ENCODE measurements around the gene IGFBP2. TPM values are rescaled to one million over a fixed set of nuclear protein-coding genes. Genes with fewer than 3 reads are reported as not detected.
A peak's percentile ranks its signal among the peaks of the same experiment; 100 is the strongest.

IGFBP2 gene
- total RNA-seq, 1 donor from 2014 or later = 136 TPM

GRCh38 chr2:216660496-216660895, 27.3 kb downstream of the IGFBP2 start:
- intact Hi-C loops (cut with micrococcal nuclease) = no loop called here
- Histone ChIP-seq H3K27me3 (ENCODE audit: low read depth) (no peaks in the 10 kb centered on the region), H3K36me3 (peaks cover 5% of the 10 kb centered on the region), H3K4me3 (no peak overlapping the region), H3K27ac (replicated peaks) (no peak overlapping the region), H3K4me1 (peaks cover 13% of the 10 kb centered on the region), H3K9me3 (replicated peaks) (no peaks in the 10 kb centered on the region)
- DNase-seq = no peak
- TF ChIP-seq CTCF (IDR thresholded peaks at IDR 0.05; ENCODE audit: borderline replicate concordance) = no peak

- intact Hi-C loops (cut with micrococcal nuclease) = no loop called here
- Histone ChIP-seq H3K4me3 (no peak overlapping the region), H3K27me3 (ENCODE audit: low read depth) (no peaks in the 10 kb centered on the region), H3K4me1 (peaks cover 18% of the 10 kb centered on the region), H3K9me3 (replicated peaks) (no peaks in the 10 kb centered on the region), H3K36me3 (peaks cover 5% of the 10 kb centered on the region), H3K27ac (replicated peaks) (no peak overlapping the region)
- no peak for TF ChIP-seq CTCF (IDR thresholded peaks at IDR 0.05; ENCODE audit: borderline replicate concordance)
- no peak for DNase-seq
Measured at GRCh38 chr2:216661051-216661450, 27.8 kb downstream of the IGFBP2 start.

- no peak for DNase-seq
- H3K4me1 ChIP-seq = peaks cover 23% of the 10 kb centered on the region
- no peaks in the 10 kb centered on the region for H3K9me3 ChIP-seq (replicated peaks)
- intact Hi-C loops (cut with micrococcal nuclease) = no loop called here
- H3K36me3 ChIP-seq = peaks cover 5% of the 10 kb centered on the region
- H3K4me3 ChIP-seq = no peak overlapping the region
- H3K27ac ChIP-seq (replicated peaks) = no peak overlapping the region
- peak; percentile 37 for TF ChIP-seq CTCF (IDR thresholded peaks at IDR 0.05; ENCODE audit: borderline replicate concordance)
- H3K27me3 ChIP-seq (ENCODE audit: low read depth) = no peaks in the 10 kb centered on the region
Measured at GRCh38 chr2:216661639-216662375, 28.6 kb downstream of the IGFBP2 start.

GRCh38 chr2:216663106-216663505, 29.9 kb downstream of the IGFBP2 start:
- Histone ChIP-seq H3K27me3 (ENCODE audit: low read depth) (no peaks in the 10 kb centered on the region), H3K4me3 (no peak overlapping the region), H3K36me3 (peaks cover 5% of the 10 kb centered on the region), H3K27ac (replicated peaks) (no peak overlapping the region), H3K4me1 (peaks cover 23% of the 10 kb centered on the region), H3K9me3 (replicated peaks) (no peaks in the 10 kb centered on the region)
- no peak for DNase-seq
- intact Hi-C loops (cut with micrococcal nuclease) = no loop called here
- TF ChIP-seq CTCF (IDR thresholded peaks at IDR 0.05; ENCODE audit: borderline replicate concordance) = no peak

- no peak for DNase-seq
- no peak for TF ChIP-seq CTCF (IDR thresholded peaks at IDR 0.05; ENCODE audit: borderline replicate concordance)
- H3K36me3 ChIP-seq = peaks cover 5% of the 10 kb centered on the region
- intact Hi-C loops (cut with micrococcal nuclease) = no loop called here
- no peak overlapping the region for H3K4me3 ChIP-seq
- no peaks in the 10 kb centered on the region for H3K27me3 ChIP-seq (ENCODE audit: low read depth)
- peaks cover 23% of the 10 kb centered on the region for H3K4me1 ChIP-seq
- no peak overlapping the region for H3K27ac ChIP-seq (replicated peaks)
- H3K9me3 ChIP-seq (replicated peaks) = no peaks in the 10 kb centered on the region
Measured at GRCh38 chr2:216663846-216664245, 30.6 kb downstream of the IGFBP2 start.
